ENCODE data around the gene MYO5B.

MYO5B gene

GRCh38 chr18:49899657-49900330 lies 295.2 kb downstream of the MYO5B start:
- H4K20me1 ChIP-seq (ENCODE audit: insufficient read depth) = no peaks in the 10 kb centered on the region
- H3K4me3 ChIP-seq (IDR thresholded peaks at IDR 0.05; ENCODE audit: insufficient read depth, low read depth, low read length) = no peak overlapping the region
- no peaks in the 10 kb centered on the region for H3K4me1 ChIP-seq (ENCODE audit: low read depth, poor library complexity, severe bottlenecking)
- H3K27ac ChIP-seq = no peak overlapping the region
- no peaks in the 10 kb centered on the region for H3K36me3 ChIP-seq (ENCODE audit: insufficient read depth)
- TF ChIP-seq CTCF (conservative IDR thresholded peaks at IDR 0.05; ENCODE audit: low read depth, low read length) = no peak
- H2AFZ ChIP-seq (ENCODE audit: low read depth) = no peak overlapping the region
- no peaks in the 10 kb centered on the region for H3K27me3 ChIP-seq (ENCODE audit: insufficient read depth, low read depth)
- no peak overlapping the region for H3K4me2 ChIP-seq
- no peaks in the 10 kb centered on the region for H3K79me2 ChIP-seq (ENCODE audit: insufficient read depth, low read depth)
- H3K9ac ChIP-seq = no peak overlapping the region

- Histone ChIP-seq H3K4me3 (IDR thresholded peaks at IDR 0.05; ENCODE audit: insufficient read depth, low read depth, low read length) (no peak overlapping the region), H3K79me2 (ENCODE audit: insufficient read depth, low read depth) (no peaks in the 10 kb centered on the region), H3K27me3 (ENCODE audit: insufficient read depth, low read depth) (no peaks in the 10 kb centered on the region), H3K9ac (no peak overlapping the region), H3K4me2 (no peak overlapping the region), H3K36me3 (ENCODE audit: insufficient read depth) (no peaks in the 10 kb centered on the region), H2AFZ (ENCODE audit: low read depth) (no peak overlapping the region), H4K20me1 (ENCODE audit: insufficient read depth) (no peaks in the 10 kb centered on the region), H3K27ac (no peak overlapping the region), H3K4me1 (ENCODE audit: low read depth, poor library complexity, severe bottlenecking) (no peaks in the 10 kb centered on the region)
- TF ChIP-seq CTCF (conservative IDR thresholded peaks at IDR 0.05; ENCODE audit: low read depth, low read length) = no peak
These were observed 296.5 kb downstream of the MYO5B start for GRCh38 chr18:49898421-49898820.

- no peak overlapping the region for H2AFZ ChIP-seq (ENCODE audit: low read depth)
These were observed 300.3 kb downstream of the MYO5B start for GRCh38 chr18:49894517-49895226.

GRCh38 chr18:49893036-49893435 lies 301.9 kb downstream of the MYO5B start:
- Histone ChIP-seq H2AFZ (ENCODE audit: low read depth) (no peak overlapping the region), H3K79me2 (ENCODE audit: insufficient read depth, low read depth) (no peaks in the 10 kb centered on the region), H3K36me3 (ENCODE audit: insufficient read depth) (no peaks in the 10 kb centered on the region), H3K4me3 (IDR thresholded peaks at IDR 0.05; ENCODE audit: insufficient read depth, low read depth, low read length) (no peak overlapping the region), H3K4me1 (ENCODE audit: low read depth, poor library complexity, severe bottlenecking) (no peaks in the 10 kb centered on the region), H4K20me1 (ENCODE audit: insufficient read depth) (no peaks in the 10 kb centered on the region), H3K9ac (no peak overlapping the region), H3K27me3 (ENCODE audit: insufficient read depth, low read depth) (no peaks in the 10 kb centered on the region), H3K27ac (no peak overlapping the region), H3K4me2 (no peak overlapping the region)
- no peak for TF ChIP-seq CTCF (conservative IDR thresholded peaks at IDR 0.05; ENCODE audit: low read depth, low read length)

More at GRCh38 chr18:49894517-49895226, 300.3 kb downstream of the MYO5B start:
- no peak overlapping the region for H3K27ac ChIP-seq
- TF ChIP-seq CTCF (conservative IDR thresholded peaks at IDR 0.05; ENCODE audit: low read depth, low read length) = no peak
- no peaks in the 10 kb centered on the region for H3K4me1 ChIP-seq (ENCODE audit: low read depth, poor library complexity, severe bottlenecking)
- no peak overlapping the region for H3K4me2 ChIP-seq
- no peaks in the 10 kb centered on the region for H3K79me2 ChIP-seq (ENCODE audit: insufficient read depth, low read depth)
- no peak overlapping the region for H3K9ac ChIP-seq
- H3K4me3 ChIP-seq (IDR thresholded peaks at IDR 0.05; ENCODE audit: insufficient read depth, low read depth, low read length) = no peak overlapping the region
- no peaks in the 10 kb centered on the region for H3K27me3 ChIP-seq (ENCODE audit: insufficient read depth, low read depth)
- no peaks in the 10 kb centered on the region for H3K36me3 ChIP-seq (ENCODE audit: insufficient read depth)
- no peaks in the 10 kb centered on the region for H4K20me1 ChIP-seq (ENCODE audit: insufficient read depth)
